Measurements from ENCODE around the gene LAT.
"Not testable (repeated sequence)": the region's sequence is repeated elsewhere in the genome, so short reads cannot be mapped to it uniquely, and the experiment has no call there.

The LAT gene

DNA sequence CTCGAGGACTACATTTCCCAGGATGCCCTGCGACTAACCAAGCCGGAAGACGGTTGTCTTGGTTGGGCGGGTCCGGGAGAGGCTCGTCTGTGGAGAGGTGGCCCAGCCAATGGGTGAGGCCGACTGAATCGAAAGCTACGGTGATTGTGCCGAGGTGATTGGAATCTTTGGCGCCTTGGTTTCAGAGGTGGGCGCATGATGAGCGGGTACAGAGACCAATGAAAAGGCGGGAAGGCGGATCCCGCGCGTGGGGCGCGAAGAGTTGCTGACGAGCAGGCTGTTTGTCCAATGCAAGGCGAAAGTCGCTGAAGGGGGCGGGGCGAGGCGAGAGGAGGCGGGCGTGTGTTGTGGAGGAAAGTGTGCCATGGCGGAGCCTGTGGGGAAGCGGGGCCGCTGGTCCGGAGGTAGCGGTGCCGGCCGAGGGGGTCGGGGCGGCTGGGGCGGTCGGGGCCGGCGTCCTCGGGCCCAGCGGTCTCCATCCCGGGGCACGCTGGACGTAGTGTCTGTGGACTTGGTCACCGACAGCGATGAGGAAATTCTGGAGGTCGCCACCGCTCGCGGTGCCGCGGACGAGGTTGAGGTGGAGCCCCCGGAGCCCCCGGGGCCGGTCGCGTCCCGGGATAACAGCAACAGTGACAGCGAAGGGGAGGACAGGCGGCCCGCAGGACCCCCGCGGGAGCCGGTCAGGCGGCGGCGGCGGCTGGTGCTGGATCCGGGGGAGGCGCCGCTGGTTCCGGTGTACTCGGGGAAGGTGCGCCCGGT is 34.0 kb upstream of the LAT start, which contains the start of gene NFATC2IP:
Gene NFATC2IP (plus strand): TSS at position 290 of the 762 bp plus-strand sequence. CDS start 75 bp downstream, at position 365.
- H3K9ac ChIP-seq (ENCODE audit: low read length in 5 of 5): peak within 1 kb of the TSS; percentile 68 to 85 (median 81)
- H3K27ac ChIP-seq (ENCODE audit: low read depth, low read length): peak within 1 kb of the TSS; percentile 62
- H3K9me3 ChIP-seq (ENCODE audit: control insufficient read depth in 5 of 5, low read length in 5 of 5): no peaks in the 10 kb centered on the region
- no peaks in the 10 kb centered on the region for H3K27me3 ChIP-seq (ENCODE audit: control insufficient read depth in 5 of 5, insufficient read depth in 4 of 5, low read length in 5 of 5)
- peaks cover 2 to 20% (median 17%) of the 10 kb centered on the region in 5 donors for H3K4me1 ChIP-seq (ENCODE audit: control insufficient read depth in 5 of 5, insufficient read depth in 5 of 5, low read length in 5 of 5)
- peak within 1 kb of the TSS; percentile 70 to 88 (median 77) for H3K4me3 ChIP-seq (ENCODE audit: low read depth in 1 of 5, low read length in 5 of 5)
- peaks cover 0 to 24% (median 19%) of the 10 kb centered on the region in 5 donors for H3K36me3 ChIP-seq (ENCODE audit: control insufficient read depth in 5 of 5, insufficient read depth in 5 of 5, low read length in 5 of 5)

- Histone ChIP-seq H3K4me1 (ENCODE audit: control insufficient read depth in 5 of 5, insufficient read depth in 5 of 5, low read length in 5 of 5) (peaks cover 2 to 18% (median 15%) of the 10 kb centered on the region in 5 donors), H3K4me3 (ENCODE audit: low read depth in 1 of 5, low read length in 5 of 5) (peak overlapping the region; percentile 70 to 88 (median 77)), H3K27ac (ENCODE audit: low read depth, low read length) (peak overlapping the region; percentile 62), H3K36me3 (ENCODE audit: control insufficient read depth in 5 of 5, insufficient read depth in 5 of 5, low read length in 5 of 5) (peaks cover 0 to 30% (median 25%) of the 10 kb centered on the region in 5 donors), H3K27me3 (ENCODE audit: control insufficient read depth in 5 of 5, insufficient read depth in 4 of 5, low read length in 5 of 5) (no peaks in the 10 kb centered on the region), H3K9ac (ENCODE audit: low read length in 5 of 5) (peak overlapping the region; percentile 68 to 85 (median 81)), H3K9me3 (ENCODE audit: control insufficient read depth in 5 of 5, low read length in 5 of 5) (no peaks in the 10 kb centered on the region)
Measured at GRCh38 chr16:28951410-28951943, 33.4 kb upstream of the LAT start.

- Histone ChIP-seq H3K27me3 (ENCODE audit: control insufficient read depth in 5 of 5, insufficient read depth in 4 of 5, low read length in 5 of 5) (no peaks in the 10 kb centered on the region), H3K4me3 (ENCODE audit: low read depth in 1 of 5, low read length in 5 of 5) (no peak overlapping the region), H3K9ac (ENCODE audit: low read length in 5 of 5) (no peak overlapping the region), H3K27ac (ENCODE audit: low read depth, low read length) (no peak overlapping the region), H3K4me1 (ENCODE audit: control insufficient read depth in 5 of 5, insufficient read depth in 5 of 5, low read length in 5 of 5) (no peaks in the 10 kb centered on the region), H3K36me3 (ENCODE audit: control insufficient read depth in 5 of 5, insufficient read depth in 5 of 5, low read length in 5 of 5) (peaks cover 6 to 76% (median 62%) of the 10 kb centered on the region in 5 donors), H3K9me3 (ENCODE audit: control insufficient read depth in 5 of 5, low read length in 5 of 5) (no peaks in the 10 kb centered on the region)
Measured at GRCh38 chr16:28958216-28958615, 26.6 kb upstream of the LAT start.

DNA sequence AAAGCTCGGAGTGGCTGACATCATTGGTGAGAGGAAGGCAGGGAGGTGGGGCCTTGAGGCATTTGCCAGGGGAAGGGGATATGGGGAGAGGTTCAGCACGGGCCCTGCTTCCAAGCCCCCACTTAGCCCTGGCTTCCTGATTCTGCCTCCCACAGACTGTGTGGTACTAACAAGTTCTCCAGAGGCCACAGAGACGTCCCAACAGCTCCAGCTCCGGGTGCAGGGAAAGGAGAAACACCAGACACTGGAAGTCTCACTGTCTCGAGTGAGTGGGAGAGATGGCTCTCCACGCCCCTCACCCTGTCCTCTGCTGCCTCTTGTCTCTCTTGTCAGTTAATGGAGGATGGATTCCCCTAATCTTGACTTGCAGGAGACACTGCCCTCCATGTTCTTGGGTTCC is 26.0 kb upstream of the LAT start:
- Histone ChIP-seq H3K27me3 (ENCODE audit: control insufficient read depth in 5 of 5, insufficient read depth in 4 of 5, low read length in 5 of 5) (no peaks in the 10 kb centered on the region), H3K9me3 (ENCODE audit: control insufficient read depth in 5 of 5, low read length in 5 of 5) (no peaks in the 10 kb centered on the region), H3K4me3 (ENCODE audit: low read depth in 1 of 5, low read length in 5 of 5) (no peak overlapping the region), H3K9ac (ENCODE audit: low read length in 5 of 5) (no peak overlapping the region), H3K36me3 (ENCODE audit: control insufficient read depth in 5 of 5, insufficient read depth in 5 of 5, low read length in 5 of 5) (peaks cover 6 to 80% (median 65%) of the 10 kb centered on the region in 5 donors), H3K27ac (ENCODE audit: low read depth, low read length) (no peak overlapping the region), H3K4me1 (ENCODE audit: control insufficient read depth in 5 of 5, insufficient read depth in 5 of 5, low read length in 5 of 5) (no peaks in the 10 kb centered on the region)

DNA sequence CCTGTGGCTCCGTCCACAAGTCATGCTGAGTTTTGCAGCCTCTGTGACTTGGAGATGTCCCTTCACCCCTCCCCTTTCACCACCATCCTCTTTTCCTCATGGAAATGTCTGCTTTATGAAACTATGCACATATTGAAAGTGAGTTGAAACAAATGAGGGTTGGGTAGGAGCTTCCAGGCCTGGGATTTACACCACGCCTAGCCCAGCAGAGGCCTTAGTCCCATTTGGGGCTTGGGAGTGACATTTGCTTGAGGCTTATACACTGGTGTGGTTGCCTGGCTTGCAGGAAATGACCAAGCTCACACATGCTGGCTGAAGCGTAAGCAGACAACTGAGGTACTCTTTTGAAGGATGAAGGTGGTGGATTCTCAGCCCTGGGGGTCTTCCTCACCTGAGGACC is 20.8 kb upstream of the LAT start:
- no peak overlapping the region for H3K9ac ChIP-seq (ENCODE audit: low read length in 5 of 5)
- no peak overlapping the region for H3K27ac ChIP-seq (ENCODE audit: low read depth, low read length)
- H3K36me3 ChIP-seq (ENCODE audit: control insufficient read depth in 5 of 5, insufficient read depth in 5 of 5, low read length in 5 of 5): peaks cover 6 to 56% (median 45%) of the 10 kb centered on the region in 5 donors
- H3K9me3 ChIP-seq (ENCODE audit: control insufficient read depth in 5 of 5, low read length in 5 of 5): no peaks in the 10 kb centered on the region
- H3K4me1 ChIP-seq (ENCODE audit: control insufficient read depth in 5 of 5, insufficient read depth in 5 of 5, low read length in 5 of 5): no peaks in the 10 kb centered on the region
- no peaks in the 10 kb centered on the region for H3K27me3 ChIP-seq (ENCODE audit: control insufficient read depth in 5 of 5, insufficient read depth in 4 of 5, low read length in 5 of 5)
- no peak overlapping the region for H3K4me3 ChIP-seq (ENCODE audit: low read depth in 1 of 5, low read length in 5 of 5)

DNA sequence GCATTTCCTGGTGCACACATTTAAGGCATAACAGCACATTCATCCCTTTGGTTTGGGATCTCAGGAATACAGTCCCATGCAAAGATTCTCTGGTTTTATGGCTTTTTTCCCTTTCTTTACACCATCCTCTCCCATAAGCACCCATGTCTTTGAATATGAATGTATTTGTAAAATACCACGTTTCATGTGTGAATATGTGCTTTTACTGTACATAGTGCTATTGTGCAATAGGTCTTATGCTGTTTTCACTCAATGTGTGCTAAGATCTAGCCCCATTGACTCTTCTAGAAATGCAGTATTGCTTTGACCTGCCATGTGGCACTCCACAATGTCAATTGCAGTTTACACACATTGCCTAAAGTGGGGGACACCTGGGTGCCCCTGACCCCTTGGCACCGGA is 20.4 kb upstream of the LAT start:
- H3K9me3 ChIP-seq (ENCODE audit: control insufficient read depth in 5 of 5, low read length in 5 of 5): no peaks in the 10 kb centered on the region
- no peak overlapping the region for H3K27ac ChIP-seq (ENCODE audit: low read depth, low read length)
- no peak overlapping the region for H3K4me3 ChIP-seq (ENCODE audit: low read depth in 1 of 5, low read length in 5 of 5)
- no peaks in the 10 kb centered on the region for H3K4me1 ChIP-seq (ENCODE audit: control insufficient read depth in 5 of 5, insufficient read depth in 5 of 5, low read length in 5 of 5)
- no peaks in the 10 kb centered on the region for H3K27me3 ChIP-seq (ENCODE audit: control insufficient read depth in 5 of 5, insufficient read depth in 4 of 5, low read length in 5 of 5)
- H3K36me3 ChIP-seq (ENCODE audit: control insufficient read depth in 5 of 5, insufficient read depth in 5 of 5, low read length in 5 of 5): peaks cover 6 to 52% (median 43%) of the 10 kb centered on the region in 5 donors
- H3K9ac ChIP-seq (ENCODE audit: low read length in 5 of 5): no peak overlapping the region

- Histone ChIP-seq H3K4me3 (ENCODE audit: low read depth in 1 of 5, low read length in 5 of 5) (no peak overlapping the region), H3K36me3 (ENCODE audit: control insufficient read depth in 5 of 5, insufficient read depth in 5 of 5, low read length in 5 of 5) (peaks cover 0 to 32% (median 28%) of the 10 kb centered on the region in 5 donors), H3K27me3 (ENCODE audit: control insufficient read depth in 5 of 5, insufficient read depth in 4 of 5, low read length in 5 of 5) (no peaks in the 10 kb centered on the region), H3K9me3 (ENCODE audit: control insufficient read depth in 5 of 5, low read length in 5 of 5) (no peaks in the 10 kb centered on the region), H3K4me1 (ENCODE audit: control insufficient read depth in 5 of 5, insufficient read depth in 5 of 5, low read length in 5 of 5) (no peaks in the 10 kb centered on the region), H3K9ac (ENCODE audit: low read length in 5 of 5) (no peak overlapping the region), H3K27ac (ENCODE audit: low read depth, low read length) (no peak overlapping the region)
Measured at GRCh38 chr16:28967156-28967555, 17.7 kb upstream of the LAT start.

DNA sequence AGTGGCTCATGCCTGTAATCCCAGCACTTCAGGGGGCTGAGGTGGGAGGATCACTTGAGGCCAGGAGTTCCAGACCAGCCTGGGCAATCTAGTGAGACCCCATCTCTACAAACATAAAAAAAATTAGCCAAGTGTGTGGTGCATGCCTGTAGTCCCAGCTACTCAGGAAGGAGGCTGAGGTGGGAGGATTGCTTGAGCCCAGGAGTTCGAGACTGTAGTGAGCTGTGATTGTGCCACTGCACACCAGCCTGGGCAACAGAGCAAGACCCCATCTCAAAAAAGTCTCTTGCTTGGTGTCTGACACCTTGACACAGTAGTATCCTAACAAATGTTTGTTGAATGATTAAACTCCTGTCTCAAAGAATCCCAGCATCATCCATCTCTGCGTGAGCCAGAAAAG is 15.2 kb upstream of the LAT start:
- H3K36me3 ChIP-seq (ENCODE audit: control insufficient read depth in 5 of 5, insufficient read depth in 5 of 5, low read length in 5 of 5); H3K4me3 ChIP-seq (ENCODE audit: low read depth in 1 of 5, low read length in 5 of 5); H3K9ac ChIP-seq (ENCODE audit: low read length in 5 of 5); H3K27ac ChIP-seq (ENCODE audit: low read depth, low read length); H3K9me3 ChIP-seq (ENCODE audit: control insufficient read depth in 5 of 5, low read length in 5 of 5); H3K27me3 ChIP-seq (ENCODE audit: control insufficient read depth in 5 of 5, insufficient read depth in 4 of 5, low read length in 5 of 5); H3K4me1 ChIP-seq (ENCODE audit: control insufficient read depth in 5 of 5, insufficient read depth in 5 of 5, low read length in 5 of 5): not testable (repeated sequence)

DNA sequence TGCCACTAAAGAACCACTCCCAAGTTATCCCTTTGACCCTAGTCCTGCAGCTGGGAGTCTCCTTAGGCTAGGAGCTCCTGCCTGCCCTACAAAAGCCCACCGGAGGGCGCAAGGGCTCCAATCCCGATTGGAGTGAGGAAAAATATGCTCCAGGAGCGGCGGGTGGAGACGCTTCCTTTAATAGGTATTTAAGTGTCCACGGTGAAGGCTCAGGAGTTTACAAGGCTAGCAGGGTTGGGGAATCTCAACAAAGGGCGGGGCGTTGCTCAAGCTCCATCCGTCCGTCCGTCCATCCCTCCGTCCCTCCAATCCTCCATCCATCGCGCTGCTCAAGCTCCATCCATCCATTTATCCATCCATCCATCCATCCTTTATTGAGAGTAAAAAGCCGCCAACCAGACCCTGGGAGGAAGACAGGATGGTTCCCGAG is 10.8 kb upstream of the LAT start:
- Histone ChIP-seq H3K36me3 (ENCODE audit: control insufficient read depth in 5 of 5, insufficient read depth in 5 of 5, low read length in 5 of 5) (peaks cover 0 to 22% (median 16%) of the 10 kb centered on the region in 5 donors), H3K4me3 (ENCODE audit: low read depth in 1 of 5, low read length in 5 of 5) (peak overlapping the region; percentile 77 to 100 (median 99)), H3K9me3 (ENCODE audit: control insufficient read depth in 5 of 5, low read length in 5 of 5) (no peaks in the 10 kb centered on the region), H3K4me1 (ENCODE audit: control insufficient read depth in 5 of 5, insufficient read depth in 5 of 5, low read length in 5 of 5) (peaks cover 2 to 27% (median 19%) of the 10 kb centered on the region in 5 donors), H3K27ac (ENCODE audit: low read depth, low read length) (peak overlapping the region; percentile 72), H3K9ac (ENCODE audit: low read length in 5 of 5) (peak overlapping the region; percentile 16 to 98 (median 86)), H3K27me3 (ENCODE audit: control insufficient read depth in 5 of 5, insufficient read depth in 4 of 5, low read length in 5 of 5) (no peaks in the 10 kb centered on the region)

GRCh38 chr16:28974437-28975157 is 10.3 kb upstream of the LAT start, which contains the start of gene SPNS1:
TSS of gene SPNS1 (plus strand) at chr16:28974778. CDS start at chr16:28975152, 374 bp downstream.
- Histone ChIP-seq H3K36me3 (ENCODE audit: control insufficient read depth in 5 of 5, insufficient read depth in 5 of 5, low read length in 5 of 5) (peaks cover 0 to 28% (median 21%) of the 10 kb centered on the region in 5 donors), H3K4me3 (ENCODE audit: low read depth in 1 of 5, low read length in 5 of 5) (peak within 1 kb of the TSS; percentile 77 to 100 (median 99)), H3K9ac (ENCODE audit: low read length in 5 of 5) (peak within 1 kb of the TSS; percentile 68 to 98 (median 94)), H3K27me3 (ENCODE audit: control insufficient read depth in 5 of 5, insufficient read depth in 4 of 5, low read length in 5 of 5) (no peaks in the 10 kb centered on the region), H3K27ac (ENCODE audit: low read depth, low read length) (peak within 1 kb of the TSS; percentile 72), H3K4me1 (ENCODE audit: control insufficient read depth in 5 of 5, insufficient read depth in 5 of 5, low read length in 5 of 5) (peaks cover 2 to 27% (median 19%) of the 10 kb centered on the region in 5 donors), H3K9me3 (ENCODE audit: control insufficient read depth in 5 of 5, low read length in 5 of 5) (no peaks in the 10 kb centered on the region)
